Stimulated activated naive CD4-positive, alpha-beta T cell (primary cell): Measurements from ENCODE around the gene TNNC1.

Source experiments
- DNase-seq, 6 experiments: peaks; one replicate each; lab custom pipeline; 2025; lab: John Stamatoyannopoulos, UW

TNNC1 gene

DNA sequence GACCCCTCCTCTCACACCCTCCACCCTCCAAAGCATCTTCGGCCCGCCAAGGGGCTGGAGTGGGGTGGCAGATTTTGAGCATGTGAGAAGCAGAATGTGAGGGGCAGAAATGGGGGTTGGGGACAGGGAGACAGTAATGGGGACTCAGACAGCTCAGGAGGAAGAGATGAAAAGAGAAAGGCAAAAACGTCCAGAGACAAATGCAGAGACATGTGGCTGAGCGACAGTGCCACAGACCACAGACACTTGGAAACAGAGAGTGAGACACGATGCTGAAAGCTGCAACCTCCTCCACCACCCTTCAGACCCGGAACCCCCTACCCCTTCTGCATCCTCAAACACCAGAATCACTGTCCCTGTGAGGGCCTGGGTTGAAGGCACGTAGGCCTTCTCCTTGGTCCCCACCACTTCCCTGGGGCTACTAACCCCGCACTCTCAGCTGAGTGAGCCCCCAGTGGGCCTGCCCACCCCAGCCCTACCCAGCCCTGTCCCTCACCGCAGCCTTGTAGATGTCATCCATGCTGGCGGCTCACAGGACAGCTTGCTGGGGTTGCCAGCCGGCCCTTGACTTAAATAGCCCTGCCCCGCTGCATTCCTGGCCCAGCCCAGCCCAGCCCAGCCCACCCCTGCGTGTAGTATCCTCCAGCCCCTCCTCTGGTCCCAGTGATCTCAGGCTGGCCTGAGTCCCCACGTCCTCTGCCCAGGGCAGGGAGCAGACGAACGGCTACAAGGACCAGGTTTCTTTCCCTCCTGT lies at the start of gene TNNC1:
TSS of gene TNNC1 (minus strand) at position 546 of the 754 bp plus-strand sequence. CDS start at position 520, 26 bp downstream.
- no peak for DNase-seq

DNA sequence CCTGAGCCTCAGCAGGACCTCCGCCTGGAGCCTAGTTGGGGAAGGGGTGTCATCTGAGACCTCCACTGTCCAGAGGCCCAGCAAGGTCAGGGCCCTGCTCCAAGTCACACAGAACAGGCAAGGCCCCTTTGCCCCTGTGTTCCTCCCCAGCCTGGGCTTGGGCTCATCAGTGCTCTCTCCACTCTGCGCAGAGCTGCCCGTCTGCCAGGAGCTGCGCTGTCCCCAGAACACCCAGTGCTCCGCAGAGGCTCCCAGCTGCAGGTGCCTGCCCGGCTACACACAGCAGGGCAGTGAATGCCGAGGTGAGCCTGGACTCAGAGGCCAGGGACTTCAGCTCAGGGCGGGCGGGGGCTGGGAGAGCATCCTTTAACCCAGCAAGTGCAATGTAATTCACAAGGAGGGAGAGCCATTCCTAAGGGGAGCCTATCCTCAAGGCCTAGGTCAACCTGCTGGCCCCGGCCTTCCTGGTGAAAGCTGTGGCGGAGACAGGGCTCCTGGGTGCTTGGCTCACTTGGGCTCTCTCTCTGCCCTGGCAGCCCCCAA lies 49.0 kb upstream of the TNNC1 start:
- no peak for DNase-seq

DNA sequence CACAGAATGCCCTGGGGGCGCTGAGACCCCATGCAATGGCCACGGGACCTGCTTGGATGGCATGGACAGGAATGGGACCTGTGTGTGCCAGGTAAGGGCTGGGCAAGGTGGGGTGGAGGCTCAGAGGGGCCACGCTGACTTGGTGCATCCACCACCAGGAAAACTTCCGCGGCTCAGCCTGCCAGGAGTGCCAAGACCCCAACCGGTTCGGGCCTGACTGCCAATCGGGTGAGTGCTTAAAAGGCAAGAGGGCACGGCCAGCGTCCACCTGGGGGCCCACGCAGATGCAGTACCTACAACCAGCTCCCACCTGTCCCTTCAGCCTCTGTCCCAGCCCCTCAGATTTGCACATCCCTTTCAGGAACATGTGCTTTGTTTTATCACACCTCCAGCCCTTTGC lies 48.2 kb upstream of the TNNC1 start:
- DNase-seq = no peak

DNA sequence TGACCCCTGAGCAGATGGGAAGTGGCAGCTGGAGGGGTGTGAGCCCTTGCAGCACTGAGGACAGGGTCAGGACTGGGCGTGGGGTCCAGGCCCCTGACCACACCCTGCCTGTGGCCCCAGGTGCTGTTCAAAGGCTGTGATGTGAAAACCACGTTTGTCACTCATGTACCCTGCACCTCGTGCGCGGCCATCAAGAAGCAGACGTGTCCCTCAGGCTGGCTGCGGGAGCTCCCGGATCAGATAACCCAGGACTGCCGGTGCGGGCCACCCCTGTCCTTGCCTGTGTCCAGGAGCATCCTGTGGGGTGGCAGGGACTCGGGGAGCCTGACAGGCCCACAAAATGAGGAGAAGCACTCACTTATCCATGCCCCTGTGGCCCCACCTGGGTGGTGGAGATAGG lies 47.2 kb upstream of the TNNC1 start:
- no peak for DNase-seq

DNA sequence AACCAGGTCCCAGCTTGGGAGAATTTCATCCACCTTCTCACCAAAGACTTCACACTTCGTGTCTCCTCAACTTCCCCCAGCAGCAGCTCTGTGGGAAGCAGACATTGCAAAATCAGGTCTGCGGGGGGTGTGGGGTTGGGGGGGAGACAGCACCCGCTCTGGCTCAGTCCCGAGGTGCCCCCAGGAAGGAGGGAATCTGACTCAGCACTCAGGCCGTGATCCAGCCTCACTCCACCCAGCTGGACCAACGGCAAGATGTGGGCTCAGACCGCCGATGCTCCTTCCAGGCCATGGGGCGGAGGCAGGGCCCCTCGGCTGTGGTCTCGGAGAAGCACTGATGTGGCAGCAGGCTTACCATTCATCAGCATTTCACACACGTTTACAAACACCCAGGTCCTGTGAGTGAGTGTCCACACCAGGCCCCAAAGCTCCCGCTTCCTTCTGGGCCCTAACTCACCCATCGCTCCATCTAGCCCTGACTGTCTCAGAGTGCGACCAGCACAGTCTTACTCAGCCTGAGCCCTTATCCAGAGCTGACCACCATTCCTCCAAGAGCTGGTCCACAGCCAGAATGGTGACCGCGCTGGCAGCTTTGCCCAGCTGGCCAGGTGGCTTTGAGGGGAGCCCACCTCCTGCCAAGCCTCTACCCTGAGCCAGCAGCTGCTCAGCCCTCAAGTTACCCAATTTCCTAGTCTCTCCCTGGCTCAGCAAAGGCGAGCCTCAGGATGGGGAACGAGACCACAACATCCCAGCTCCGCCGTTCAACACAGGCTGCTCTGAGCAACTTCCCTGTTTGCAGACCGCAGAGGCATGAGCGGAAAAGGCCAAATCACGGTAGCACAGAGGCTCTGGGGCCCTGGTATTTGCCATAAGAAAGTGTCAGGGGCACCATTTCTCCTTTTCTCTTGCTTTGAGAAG lies 44.6 kb upstream of the TNNC1 start:
- no peak for DNase-seq

DNA sequence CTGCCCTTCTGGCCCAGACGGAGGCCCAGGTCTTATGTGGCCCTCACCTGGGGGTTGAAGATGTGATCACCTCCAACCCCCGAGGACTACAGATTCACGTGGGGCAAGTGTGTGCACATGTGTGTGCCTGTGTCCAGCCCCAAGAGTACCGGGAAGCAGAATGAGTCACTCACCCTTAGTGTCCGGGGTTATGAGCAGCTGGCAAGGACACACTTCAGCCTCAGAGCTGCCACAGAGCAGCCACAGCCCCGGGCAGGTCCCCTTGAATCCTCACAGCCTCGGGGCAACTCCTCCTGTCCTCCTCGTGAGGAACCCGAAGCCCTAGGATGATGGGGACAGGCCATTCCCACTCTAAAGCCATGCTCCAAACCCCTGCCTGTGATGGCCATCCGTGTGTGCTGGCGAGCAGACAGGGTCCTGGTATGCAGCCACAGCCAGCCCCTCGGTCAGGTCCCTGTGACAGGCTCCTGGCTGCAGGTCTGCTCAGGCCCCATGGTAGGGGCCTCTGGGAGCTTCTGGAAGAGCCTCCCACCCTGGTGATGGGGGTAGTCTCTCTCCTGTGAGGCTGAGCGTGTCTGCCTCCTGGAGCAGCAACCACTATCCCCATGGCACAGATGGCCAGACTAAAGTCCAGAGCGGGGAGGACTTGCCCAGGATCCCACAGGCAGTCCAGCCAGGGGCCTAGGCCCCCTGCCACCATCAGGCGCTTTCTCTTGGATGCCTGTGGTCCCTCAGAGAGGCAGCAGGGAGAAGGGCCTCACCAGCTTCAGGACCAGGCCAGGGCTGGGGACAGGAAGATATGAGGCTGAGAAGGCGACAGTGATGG lies 42.1 kb upstream of the TNNC1 start:
- DNase-seq = no peak

DNA sequence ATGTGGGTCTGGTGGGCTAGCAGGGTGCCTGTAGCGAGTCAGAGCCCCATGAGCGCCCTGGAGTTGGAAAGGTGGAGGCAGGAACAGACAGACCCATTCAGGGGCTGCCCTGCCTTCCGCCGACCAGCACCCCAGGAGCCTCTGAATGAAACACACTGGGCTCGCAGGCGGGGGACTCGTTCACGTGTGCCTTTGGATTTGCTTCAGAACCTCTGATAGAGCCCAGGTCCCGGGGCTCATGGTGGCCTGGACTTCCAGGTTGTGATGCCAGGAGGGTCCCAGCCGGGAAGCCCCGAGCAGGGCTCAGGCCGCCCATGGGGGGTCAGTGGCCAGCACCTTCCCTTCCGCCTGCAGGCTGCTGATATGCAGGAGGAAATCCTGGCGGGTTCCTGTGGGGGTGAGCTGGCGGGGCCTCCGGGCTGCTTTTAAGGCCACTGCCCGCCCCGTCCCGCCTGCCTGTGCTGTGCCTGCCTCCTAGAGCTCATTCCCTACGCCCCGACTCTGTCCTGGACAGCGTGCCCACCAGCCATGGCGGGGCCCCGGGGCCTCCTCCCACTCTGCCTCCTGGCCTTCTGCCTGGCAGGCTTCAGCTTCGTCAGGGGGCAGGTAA lies 41.1 kb upstream of the TNNC1 start, which contains the start of gene STAB1:
TSS of gene STAB1 (plus strand) at position 453 of the 610 bp plus-strand sequence. CDS start at position 529, 76 bp downstream.
- no peak for DNase-seq

DNA sequence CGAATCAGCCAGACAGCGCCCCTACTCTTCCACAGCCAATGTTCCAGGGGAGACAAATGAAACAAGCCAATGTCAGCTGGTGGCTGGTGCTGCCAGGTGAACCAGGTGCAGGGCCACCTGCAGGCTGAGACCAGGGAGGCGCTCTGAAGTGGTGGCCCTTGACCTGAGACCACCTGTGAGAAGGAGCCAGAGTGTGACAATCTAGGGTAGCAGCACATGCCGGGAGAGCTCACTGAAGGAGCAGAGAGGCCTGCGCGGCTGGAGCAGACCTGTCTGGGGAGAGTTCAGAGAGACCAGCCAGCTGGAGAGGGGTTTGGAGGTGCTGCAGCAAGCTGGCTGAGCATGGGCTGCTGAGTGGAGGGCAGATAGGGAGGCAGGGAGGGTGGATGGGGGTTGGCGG lies 40.6 kb upstream of the TNNC1 start:
- DNase-seq = no peak

DNA sequence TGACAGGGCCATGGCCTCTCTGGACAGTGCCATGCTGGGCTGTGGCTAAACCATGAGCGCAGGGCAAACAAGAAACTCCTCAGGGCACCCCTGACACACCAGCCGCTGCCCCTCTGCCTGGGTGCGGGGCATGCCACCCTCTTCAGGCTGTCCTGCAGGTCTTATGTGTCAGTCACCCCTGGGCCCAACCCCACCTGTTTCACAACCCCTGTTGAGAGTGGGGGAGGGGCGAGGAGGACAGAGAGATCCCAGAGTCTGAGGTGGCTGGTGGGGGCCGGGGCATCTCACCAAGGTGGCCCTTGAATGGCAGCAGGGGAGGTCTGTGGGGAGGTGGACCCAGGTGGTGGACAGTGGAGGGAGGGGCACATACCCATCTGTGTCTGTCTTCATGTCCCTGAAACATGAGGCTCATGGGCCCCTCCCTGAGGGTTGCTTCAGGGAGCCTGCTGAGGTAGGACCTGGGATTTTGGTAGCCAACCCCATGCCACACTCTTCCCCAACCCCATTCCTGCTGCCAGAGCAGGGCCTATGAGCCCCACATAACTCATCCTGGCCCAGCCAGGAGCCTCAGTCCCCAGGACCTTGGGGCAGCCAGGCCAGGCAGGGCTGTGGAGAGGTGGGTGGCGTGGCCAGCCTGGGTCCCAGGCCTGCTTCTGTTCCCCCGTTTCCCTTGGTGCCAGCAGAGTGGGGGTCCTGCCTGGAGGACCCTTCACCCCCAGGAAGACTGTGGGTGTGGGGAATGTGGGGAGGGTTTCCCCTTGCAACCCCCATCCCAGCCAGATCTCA lies 39.6 kb upstream of the TNNC1 start:
- no peak for DNase-seq

DNA sequence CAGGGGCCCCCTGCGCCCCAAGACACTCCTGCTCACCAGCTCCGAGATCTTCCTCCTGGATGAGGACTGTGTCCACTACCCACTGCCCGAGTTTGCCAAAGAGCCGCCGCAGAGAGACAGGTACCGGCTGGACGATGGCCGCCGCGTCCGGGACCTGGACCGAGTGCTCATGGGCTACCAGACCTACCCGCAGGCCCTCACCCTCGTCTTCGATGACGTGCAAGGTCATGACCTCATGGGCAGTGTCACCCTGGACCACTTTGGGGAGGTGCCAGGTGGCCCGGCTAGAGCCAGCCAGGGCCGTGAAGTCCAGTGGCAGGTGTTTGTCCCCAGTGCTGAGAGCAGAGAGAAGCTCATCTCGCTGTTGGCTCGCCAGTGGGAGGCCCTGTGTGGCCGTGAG lies 38.2 kb upstream of the TNNC1 start:
- DNase-seq = no peak

DNA sequence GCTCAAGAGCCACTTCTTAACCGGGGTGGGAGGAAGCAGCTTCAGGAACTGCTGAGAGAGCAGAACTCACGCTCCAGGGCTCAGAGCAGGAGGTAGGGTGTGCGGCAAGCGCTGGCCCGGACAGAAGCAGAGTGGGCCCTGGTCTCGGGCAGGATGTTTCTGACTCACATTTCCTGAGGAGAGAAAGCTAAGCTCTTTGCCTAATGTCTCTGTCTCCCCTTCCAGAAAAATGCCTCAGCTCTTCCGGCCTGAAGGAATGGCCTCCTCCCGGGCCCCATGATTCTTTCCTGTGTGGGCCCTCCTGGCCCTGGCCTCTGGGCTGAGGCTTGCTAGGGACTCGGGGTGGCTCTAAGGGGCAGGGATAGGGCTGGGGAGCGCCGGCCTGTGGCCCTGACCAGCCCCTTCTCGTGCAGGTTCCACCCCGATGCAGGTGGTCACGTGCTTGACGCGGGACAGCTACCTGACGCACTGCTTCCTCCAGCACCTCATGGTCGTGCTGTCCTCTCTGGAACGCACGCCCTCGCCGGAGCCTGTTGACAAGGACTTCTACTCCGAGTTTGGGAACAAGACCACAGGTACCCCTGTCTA lies 37.2 kb upstream of the TNNC1 start:
- no peak for DNase-seq

DNA sequence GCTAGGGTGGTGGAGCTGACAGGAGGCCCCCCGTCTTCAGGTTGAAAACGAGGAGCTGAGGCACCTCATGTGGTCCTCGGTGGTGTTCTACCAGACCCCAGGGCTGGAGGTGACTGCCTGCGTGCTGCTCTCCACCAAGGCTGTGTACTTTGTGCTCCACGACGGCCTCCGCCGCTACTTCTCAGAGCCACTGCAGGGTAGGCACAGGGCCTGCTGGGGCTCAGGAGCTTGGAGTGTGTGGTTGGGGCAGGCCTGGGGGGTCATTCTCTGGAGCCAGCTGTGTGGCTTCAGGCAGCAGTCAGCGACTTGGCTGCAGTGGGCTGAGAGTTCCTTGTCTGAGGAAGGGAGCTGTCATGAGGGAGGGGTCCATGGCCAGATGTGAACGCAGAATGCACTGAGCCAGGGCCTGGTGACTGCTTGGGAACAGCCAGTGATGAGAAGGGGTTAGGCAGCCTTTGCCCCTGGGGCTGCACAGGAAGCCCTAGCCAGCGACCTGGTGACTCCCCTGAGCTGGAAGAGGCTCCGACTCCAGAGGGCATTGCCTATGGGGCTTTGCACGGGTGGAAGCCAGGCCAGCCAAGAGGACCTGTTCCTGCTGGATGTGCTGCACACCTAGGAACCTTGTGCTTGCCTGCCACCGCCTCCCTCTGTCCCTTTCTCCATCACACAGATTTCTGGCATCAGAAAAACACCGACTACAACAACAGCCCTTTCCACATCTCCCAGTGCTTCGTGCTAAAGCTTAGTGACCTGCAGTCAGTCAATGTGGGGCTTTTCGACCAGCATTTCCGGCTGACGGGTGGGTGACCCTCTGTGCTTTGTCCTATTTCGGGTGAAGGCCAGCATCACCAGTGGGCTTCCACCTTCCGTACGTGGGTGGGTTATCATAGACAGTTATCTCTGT lies 36.4 kb upstream of the TNNC1 start:
- DNase-seq = no peak

DNA sequence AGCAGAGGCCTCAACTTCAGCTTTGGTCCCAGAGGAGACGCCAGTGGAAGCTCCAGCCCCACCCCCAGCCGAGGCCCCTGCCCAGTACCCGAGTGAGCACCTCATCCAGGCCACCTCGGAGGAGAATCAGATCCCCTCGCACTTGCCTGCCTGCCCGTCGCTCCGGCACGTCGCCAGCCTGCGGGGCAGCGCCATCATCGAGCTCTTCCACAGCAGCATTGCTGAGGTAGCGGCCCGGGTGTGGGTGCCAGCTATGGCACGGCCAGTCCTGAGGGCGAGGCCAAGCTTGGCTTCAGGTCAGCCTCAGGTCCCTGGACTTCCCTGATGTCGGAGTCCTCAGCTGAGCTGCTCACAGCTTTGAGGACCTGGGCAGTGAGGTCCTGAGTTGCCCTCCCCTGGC lies 35.6 kb upstream of the TNNC1 start:
- DNase-seq = no peak

DNA sequence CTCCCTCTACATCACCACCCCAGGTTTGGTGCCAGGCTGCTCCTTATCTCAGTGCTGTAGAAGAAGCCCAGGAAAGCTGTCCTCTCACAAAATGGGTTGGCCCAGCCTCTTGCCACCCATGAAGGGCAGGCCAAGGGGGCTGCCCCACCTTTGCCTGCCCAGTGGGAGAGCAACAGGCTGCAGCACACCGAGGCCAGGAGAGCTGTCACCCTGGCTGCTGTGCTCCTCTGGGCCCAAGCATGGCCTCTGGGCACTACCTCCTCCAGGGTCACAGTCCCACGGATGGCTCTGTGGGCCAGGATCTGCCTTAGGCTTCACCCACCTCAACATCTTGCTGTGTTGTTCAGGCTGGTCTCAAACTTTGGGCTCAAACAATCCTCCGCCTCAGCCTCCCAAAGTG lies 34.9 kb upstream of the TNNC1 start:
- no peak for DNase-seq

DNA sequence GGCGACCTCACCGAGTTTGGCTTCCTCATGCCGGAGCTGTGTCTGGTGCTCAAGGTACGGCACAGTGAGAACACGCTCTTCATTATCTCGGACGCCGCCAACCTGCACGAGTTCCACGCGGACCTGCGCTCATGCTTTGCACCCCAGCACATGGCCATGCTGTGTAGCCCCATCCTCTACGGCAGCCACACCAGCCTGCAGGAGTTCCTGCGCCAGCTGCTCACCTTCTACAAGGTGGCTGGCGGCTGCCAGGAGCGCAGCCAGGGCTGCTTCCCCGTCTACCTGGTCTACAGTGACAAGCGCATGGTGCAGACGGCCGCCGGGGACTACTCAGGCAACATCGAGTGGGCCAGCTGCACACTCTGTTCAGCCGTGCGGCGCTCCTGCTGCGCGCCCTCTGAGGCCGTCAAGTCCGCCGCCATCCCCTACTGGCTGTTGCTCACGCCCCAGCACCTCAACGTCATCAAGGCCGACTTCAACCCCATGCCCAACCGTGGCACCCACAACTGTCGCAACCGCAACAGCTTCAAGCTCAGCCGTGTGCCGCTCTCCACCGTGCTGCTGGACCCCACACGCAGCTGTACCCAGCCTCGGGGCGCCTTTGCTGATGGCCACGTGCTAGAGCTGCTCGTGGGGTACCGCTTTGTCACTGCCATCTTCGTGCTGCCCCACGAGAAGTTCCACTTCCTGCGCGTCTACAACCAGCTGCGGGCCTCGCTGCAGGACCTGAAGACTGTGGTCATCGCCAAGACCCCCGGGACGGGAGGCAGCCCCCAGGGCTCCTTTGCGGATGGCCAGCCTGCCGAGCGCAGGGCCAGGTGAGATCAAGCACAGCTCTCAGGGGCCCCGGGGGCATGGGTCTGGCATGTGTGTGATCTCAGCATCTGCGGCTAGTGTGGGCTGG lies 34.2 kb upstream of the TNNC1 start:
- no peak for DNase-seq

DNA sequence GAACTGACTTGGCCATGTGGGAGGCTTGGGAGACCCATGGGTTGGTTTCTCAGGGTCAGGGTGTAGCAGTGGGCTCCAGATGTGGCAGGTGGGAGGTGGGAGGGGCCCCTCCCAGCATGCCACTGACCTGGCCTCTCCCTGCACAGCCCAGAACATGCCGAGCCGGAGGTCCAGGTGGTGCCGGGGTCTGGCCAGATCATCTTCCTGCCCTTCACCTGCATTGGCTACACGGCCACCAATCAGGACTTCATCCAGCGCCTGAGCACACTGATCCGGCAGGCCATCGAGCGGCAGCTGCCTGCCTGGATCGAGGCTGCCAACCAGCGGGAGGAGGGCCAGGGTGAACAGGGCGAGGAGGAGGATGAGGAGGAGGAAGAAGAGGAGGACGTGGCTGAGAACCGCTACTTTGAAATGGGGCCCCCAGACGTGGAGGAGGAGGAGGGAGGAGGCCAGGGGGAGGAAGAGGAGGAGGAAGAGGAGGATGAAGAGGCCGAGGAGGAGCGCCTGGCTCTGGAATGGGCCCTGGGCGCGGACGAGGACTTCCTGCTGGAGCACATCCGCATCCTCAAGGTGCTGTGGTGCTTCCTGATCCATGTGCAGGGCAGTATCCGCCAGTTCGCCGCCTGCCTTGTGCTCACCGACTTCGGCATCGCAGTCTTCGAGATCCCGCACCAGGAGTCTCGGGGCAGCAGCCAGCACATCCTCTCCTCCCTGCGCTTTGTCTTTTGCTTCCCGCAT lies 33.4 kb upstream of the TNNC1 start:
- DNase-seq = no peak

DNA sequence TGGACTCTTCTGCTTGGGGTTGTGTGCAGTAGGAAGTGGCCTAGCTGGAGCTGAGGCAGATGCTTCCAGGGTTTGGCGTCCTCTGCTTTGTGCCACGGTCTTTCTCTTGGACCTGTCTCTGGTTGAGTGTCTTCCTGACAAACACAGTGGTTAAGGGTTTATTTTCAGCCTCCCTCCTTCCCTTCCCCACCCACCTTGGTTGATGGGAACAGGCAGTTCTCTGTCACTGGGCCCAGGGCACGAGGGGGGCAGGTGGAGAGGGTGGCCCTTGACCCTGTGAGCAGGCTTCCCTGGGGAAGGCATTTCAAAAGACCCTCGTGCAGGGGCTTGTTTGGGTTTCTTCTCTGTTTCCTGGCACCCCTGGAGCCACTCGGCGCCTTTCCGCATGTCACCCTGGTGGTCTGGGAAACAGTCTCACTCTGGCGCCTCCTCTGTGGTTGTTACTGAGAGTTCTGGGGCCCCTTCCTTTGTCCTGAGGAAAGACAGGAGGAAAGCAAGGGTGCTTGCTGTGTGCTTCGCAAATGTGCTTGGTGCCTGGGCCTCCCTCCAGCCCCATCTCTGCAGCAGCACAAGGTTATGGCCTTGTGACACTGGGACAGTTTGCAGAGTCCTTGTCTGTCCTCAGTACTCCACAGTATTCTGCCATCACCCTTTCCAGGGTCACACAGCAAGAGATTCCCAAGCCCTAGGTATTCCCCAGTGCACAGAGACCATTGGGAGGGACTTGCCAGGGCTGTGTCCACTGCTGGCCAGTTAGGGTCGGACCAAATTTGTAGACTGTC lies 31.0 kb upstream of the TNNC1 start:
- no peak for DNase-seq
